GM12878 (cell line): ENCODE measurements around the gene ADGRD2. TPM values are rescaled to one million over a fixed set of nuclear protein-coding genes. Genes with fewer than 3 reads are reported as not detected.

Experiments used
- CTCF ChIP-seq, 3 experiments: IDR thresholded peaks in 2 of 3; conservative IDR thresholded peaks in 1 of 3; 2 replicates each; pipeline ENCODE4 v1.5.1; 2011; ENCODE audit warnings: low read depth in 3 of 3, low read length in 3 of 3, mild to moderate bottlenecking in 3 of 3, control low read depth in 2 of 3, moderate library complexity in 2 of 3, inconsistent platforms in 1 of 3, mixed read lengths in 1 of 3; ENCODE audit not compliant: control insufficient read depth in 2 of 3, insufficient read depth in 1 of 3; ENCODE audit errors: extremely low read depth in 1 of 3
- JUND ChIP-seq: IDR thresholded peaks from 2 replicates; pipeline ENCODE4 v1.6.1; 2012; ENCODE audit warnings: low read depth, mild to moderate bottlenecking, low read length, improper control_type of control experiment, moderate library complexity
- KAT2A ChIP-seq: conservative IDR thresholded peaks from 2 replicates; pipeline ENCODE4 v1.6.1; 2011; ENCODE audit warnings: low read depth, low read length; ENCODE audit not compliant: control insufficient read depth
- NFYB ChIP-seq: IDR thresholded peaks from 2 replicates; pipeline ENCODE4 v1.6.1; 2011; ENCODE audit warnings: low read depth, mild to moderate bottlenecking, low read length, improper control_type of control experiment, moderate library complexity; ENCODE audit not compliant: insufficient read depth
- NR2C1 ChIP-seq: fragments of 450-650 bp; IDR thresholded peaks from 2 replicates; pipeline ENCODE4 v1.6.1; 2017; ENCODE audit warnings: antibody characterized with exemption, mild to moderate bottlenecking, moderate library complexity
- POLR2A ChIP-seq: IDR thresholded peaks from 2 replicates; pipeline ENCODE4 v1.6.1; 2011; ENCODE audit warnings: low read depth, mild to moderate bottlenecking, low read length
- SKIL ChIP-seq: fragments of 450-650 bp; IDR thresholded peaks from 2 replicates; pipeline ENCODE4 v1.6.1; 2017; ENCODE audit warnings: mild to moderate bottlenecking, low read depth, inconsistent platforms; ENCODE audit not compliant: poor library complexity, severe bottlenecking
- SREBF1 ChIP-seq: IDR thresholded peaks from 2 replicates; pipeline ENCODE4 v1.6.1; 2012; ENCODE audit warnings: mild to moderate bottlenecking, low read length
- ZNF592 ChIP-seq: fragments of 450-650 bp; IDR thresholded peaks from 2 replicates; pipeline ENCODE4 v1.6.1; 2017; ENCODE audit warnings: mild to moderate bottlenecking, moderate library complexity
- polyA plus RNA-seq, 11 experiments: library from polyadenylated mRNA; depleted of rRNA in 4 of 11; unstranded in 6 of 11; stranded (reverse) in 5 of 11; fragments of >200 nt; fragmentation: Nextera tagmentation in 4 of 11; fragmentation: Illumina TruSeq in 1 of 11; extraction: Ambion mirVana in 4 of 11; extraction: Trizol in 1 of 11; gene quantifications; 1 replicate in 1 of 11; 2 replicates in 10 of 11; pipeline versions ENCODE4 v1.2.1 to v1.2.3, GENCODE V29; 2011 to 2016; ENCODE audit warnings: inconsistent platforms in 2 of 11, missing spikeins in 2 of 11, low read depth in 1 of 11
- total RNA-seq, 4 experiments: library from RNA; depleted of rRNA in 3 of 4; stranded (reverse); fragments of >200 nt in 3 of 4; fragmentation: Illumina TruSeq in 1 of 4; extraction: Trizol in 1 of 4; gene quantifications; 2 replicates each; pipeline versions ENCODE4 v1.2.1 to v1.2.3, GENCODE V29; 2013 to 2021

The ADGRD2 gene
- total and polyA plus RNA-seq, 10 of the 15 experiments (the other 5 are each of a cell fraction or from before 2014, with no cell fraction given) = not detected

GRCh38 chr9:124482431-124483031, 32.3 kb downstream of the ADGRD2 start (continued):
- TF ChIP-seq ZNF592 (no peak), CTCF (IDR thresholded peaks at IDR 0.05 in 2 of 3, conservative IDR thresholded peaks at IDR 0.05 in 1 of 3; ENCODE audit: control insufficient read depth in 2 of 3, extremely low read depth in 1 of 3, insufficient read depth in 1 of 3, low read depth in 3 of 3, low read length in 3 of 3) (no peak), SREBF1 (no peak), NR2C1 (no peak), POLR2A (no peak), SKIL (no peak), KAT2A (no peak), NFYB (no peak), JUND (no peak)
